Keratinocyte (primary cell): ENCODE results near the gene RBFA. TPM values are rescaled to one million over a fixed set of nuclear protein-coding genes. Genes with fewer than 3 reads are reported as not detected.

ENCODE experiments used
- DNase-seq: peaks from one replicate; pipeline ENCODE4 v3.0.0-alpha.2; 2011; ENCODE audit warnings: low read depth, missing footprints, low spot score
- FAIRE-seq: peaks from 2 replicates; lab custom pipeline; 2011; peaks lifted over from hg19 to GRCh38; lab: Jason Lieb, UNC
- H2AFZ ChIP-seq: 2 replicates; pipeline ENCODE4 v1.6.0; 2012; ENCODE audit warnings: low read length, control low read depth, inconsistent platforms; ENCODE audit not compliant: control insufficient read depth
- H3K27ac ChIP-seq: 2 replicates; pipeline ENCODE4 v1.5.1; 2011; ENCODE audit warnings: low read length; ENCODE audit not compliant: control insufficient read depth, insufficient read depth
- H3K27me3 ChIP-seq: 3 replicates; pipeline ENCODE4 v1.6.0; 2011; ENCODE audit warnings: low read length; ENCODE audit not compliant: control insufficient read depth, insufficient read depth; ENCODE audit errors: extremely low read depth
- H3K36me3 ChIP-seq, 2 experiments: 2 replicates in 1 of 2; 3 replicates in 1 of 2; pipeline ENCODE4 v1.5.1; 2011; ENCODE audit warnings: low read length in 2 of 2, mild to moderate bottlenecking in 1 of 2; ENCODE audit not compliant: control insufficient read depth in 2 of 2, insufficient read depth in 2 of 2; ENCODE audit errors: extremely low read depth in 1 of 2
- H3K4me1 ChIP-seq: 3 replicates; pipeline ENCODE4 v1.5.1; 2011; ENCODE audit warnings: low read length; ENCODE audit not compliant: control insufficient read depth, insufficient read depth; ENCODE audit errors: extremely low read depth
- H3K4me2 ChIP-seq: 3 replicates; pipeline ENCODE4 v1.6.0; 2011; ENCODE audit warnings: low read depth, low read length; ENCODE audit not compliant: control insufficient read depth, insufficient read depth; ENCODE audit errors: extremely low read depth
- H3K4me3 ChIP-seq, 3 experiments: fragments of 200-600 bp in 1 of 3; sonication (generic) in 1 of 3; 2 replicates in 2 of 3; 3 replicates in 1 of 3; pipeline ENCODE4 v1.5.1; 2011 to 2016; ENCODE audit warnings: low read length in 3 of 3, mild to moderate bottlenecking in 3 of 3, control low read depth in 2 of 3, inconsistent platforms in 1 of 3, low read depth in 1 of 3, mixed read lengths in 1 of 3, mixed run types in 1 of 3, moderate library complexity in 1 of 3; ENCODE audit not compliant: control insufficient read depth in 2 of 3, insufficient read depth in 2 of 3; ENCODE audit errors: extremely low read depth in 1 of 3
- H3K79me2 ChIP-seq: 2 replicates; pipeline ENCODE4 v1.6.0; 2012; ENCODE audit warnings: low read length; ENCODE audit not compliant: control insufficient read depth, insufficient read depth
- H3K9ac ChIP-seq: 3 replicates; pipeline ENCODE4 v1.6.0; 2011; ENCODE audit warnings: low read length; ENCODE audit not compliant: control insufficient read depth, insufficient read depth; ENCODE audit errors: extremely low read depth
- H3K9me1 ChIP-seq: 3 replicates; pipeline ENCODE4 v1.6.0; 2011; ENCODE audit warnings: low read length; ENCODE audit not compliant: control insufficient read depth, insufficient read depth; ENCODE audit errors: extremely low read depth
- H3K9me3 ChIP-seq: 2 replicates; pipeline ENCODE4 v1.5.1; 2012; ENCODE audit warnings: low read depth, low read length; ENCODE audit not compliant: control insufficient read depth
- H4K20me1 ChIP-seq: 3 replicates; pipeline ENCODE4 v1.6.0; 2011; ENCODE audit warnings: low read length; ENCODE audit not compliant: control insufficient read depth, insufficient read depth; ENCODE audit errors: extremely low read depth
- CTCF ChIP-seq, 3 experiments: IDR thresholded peaks in 1 of 3; conservative IDR thresholded peaks in 1 of 3; optimal IDR thresholded peaks in 1 of 3; 2 replicates in 2 of 3; 3 replicates in 1 of 3; pipeline versions ENCODE3 to v1.5.1; 2011; ENCODE audit warnings: low read length in 3 of 3, mild to moderate bottlenecking in 3 of 3, moderate library complexity in 2 of 3, control low read depth in 1 of 3, inconsistent platforms in 1 of 3; ENCODE audit not compliant: insufficient read depth in 2 of 3; ENCODE audit errors: extremely low read depth in 1 of 3
- EZH2 ChIP-seq: IDR thresholded peaks from one replicate; pipeline ENCODE4 v1.6.1; 2012; ENCODE audit warnings: inconsistent platforms, mild to moderate bottlenecking, low read length, moderate library complexity
- dilution Hi-C: fragments of 300-500 bp; cut with MboI; formaldehyde crosslinking; loops from one replicate; pipeline ENCODE4 v1.7.0; 2020; ENCODE audit warnings: low sequenced_read_pairs; ENCODE audit not compliant: extremely low pct_ligation_motif_present
- polyA plus RNA-seq, 5 experiments: library from polyadenylated mRNA; depleted of rRNA in 3 of 5; stranded (reverse) in 3 of 5; stranded (forward) in 1 of 5; unstranded in 1 of 5; fragments of >200 nt; gene quantifications; 1 replicate in 1 of 5; 2 replicates in 3 of 5; 3 replicates in 1 of 5; pipeline versions ENCODE4 v1.2.1 to v1.2.3, GENCODE V29; 2011 to 2012; ENCODE audit warnings: missing spikeins in 2 of 5, low read depth in 1 of 5, low replicate concordance in 1 of 5

Gene RBFA
- polyA plus RNA-seq, 1 donor (not counting 4 experiments of a cell fraction or from before 2014, with no cell fraction given), result 30.7 TPM

GRCh38 chr18:80056095-80056494, 21.9 kb downstream of the RBFA start:
- no peak for DNase-seq
- no peak for TF ChIP-seq EZH2
- no peaks in the 10 kb centered on the region for H3K36me3 ChIP-seq
- no peak overlapping the region for H2AFZ ChIP-seq
- no peak overlapping the region for H3K4me2 ChIP-seq
- H3K4me3 ChIP-seq, result no peak overlapping the region
- H3K27ac ChIP-seq, result no peak overlapping the region
- no peaks in the 10 kb centered on the region for H3K9me1 ChIP-seq
- H3K27me3 ChIP-seq, result no peaks in the 10 kb centered on the region
- no peak overlapping the region for H3K9ac ChIP-seq
- peaks cover 6% of the 10 kb centered on the region for H3K9me3 ChIP-seq
- no peaks in the 10 kb centered on the region for H4K20me1 ChIP-seq
- H3K79me2 ChIP-seq, result no peaks in the 10 kb centered on the region
- FAIRE-seq, result no peak
- dilution Hi-C loops, result no loop called here
- no peaks in the 10 kb centered on the region for H3K4me1 ChIP-seq

GRCh38 chr18:80059945-80060344, 25.7 kb downstream of the RBFA start:
- TF ChIP-seq EZH2 (no peak), CTCF (optimal IDR thresholded peaks at IDR 0.05 in 1 of 3, IDR thresholded peaks at IDR 0.05 in 1 of 3, conservative IDR thresholded peaks at IDR 0.05 in 1 of 3; ENCODE audit: extremely low read depth in 1 of 3, insufficient read depth in 2 of 3, low read length in 3 of 3) (no peak)
- no peak overlapping the region for H3K9ac ChIP-seq
- no peak overlapping the region for H3K27ac ChIP-seq
- dilution Hi-C loops, result no loop called here
- no peak overlapping the region for H3K4me3 ChIP-seq
- no peaks in the 10 kb centered on the region for H3K9me1 ChIP-seq
- H2AFZ ChIP-seq, result no peak overlapping the region
- peaks cover 3% of the 10 kb centered on the region for H3K9me3 ChIP-seq
- H3K4me2 ChIP-seq, result no peak overlapping the region
- H3K36me3 ChIP-seq, result no peaks in the 10 kb centered on the region
- H3K4me1 ChIP-seq, result no peaks in the 10 kb centered on the region
- no peaks in the 10 kb centered on the region for H3K27me3 ChIP-seq
- H3K79me2 ChIP-seq, result no peaks in the 10 kb centered on the region
- H4K20me1 ChIP-seq, result no peaks in the 10 kb centered on the region
- FAIRE-seq, result no peak
- DNase-seq, result no peak

- no peak overlapping the region for H2AFZ ChIP-seq
- no peak overlapping the region for H3K4me2 ChIP-seq
- H3K4me1 ChIP-seq, result peaks cover 6% of the 10 kb centered on the region
- H3K27me3 ChIP-seq, result no peaks in the 10 kb centered on the region
- no peaks in the 10 kb centered on the region for H3K9me1 ChIP-seq
- no peaks in the 10 kb centered on the region for H4K20me1 ChIP-seq
- H3K4me3 ChIP-seq, result no peak overlapping the region
- TF ChIP-seq CTCF (optimal IDR thresholded peaks at IDR 0.05 in 1 of 3, IDR thresholded peaks at IDR 0.05 in 1 of 3, conservative IDR thresholded peaks at IDR 0.05 in 1 of 3; ENCODE audit: extremely low read depth in 1 of 3, insufficient read depth in 2 of 3, low read length in 3 of 3) (no peak), EZH2 (no peak)
- no peaks in the 10 kb centered on the region for H3K79me2 ChIP-seq
- H3K9ac ChIP-seq, result no peak overlapping the region
- FAIRE-seq, result no peak
- H3K36me3 ChIP-seq, result no peaks in the 10 kb centered on the region
- no peak for DNase-seq
- dilution Hi-C loops, result no loop called here
- no peak overlapping the region for H3K27ac ChIP-seq
- no peaks in the 10 kb centered on the region for H3K9me3 ChIP-seq
Observed at GRCh38 chr18:80065705-80066104, 31.5 kb downstream of the RBFA start.
